OCI-LY7 (cell line): ENCODE measurements around the gene CDH2. TPM values are rescaled to one million over a fixed set of nuclear protein-coding genes. Genes with fewer than 3 reads are reported as not detected.

ENCODE experiments used
- BruUV-seq: library from RNA; stranded (reverse); fragments of 400-500 nt; replicated peaks from 2 replicates; lab custom pipeline; 2021; lab: Mats Ljungman, UMichigan
- CTCF ChIA-PET: fragments of 300-600 bp; sonication (Branson Sonifier 250); formaldehyde crosslinking; loops from one replicate; lab custom pipeline; 2022; ENCODE audit warnings: antibody characterized with exemption; ENCODE audit not compliant: unreplicated experiment; lab: Charles Lee
- POLR2A ChIA-PET: fragments of 300-600 bp; sonication (Branson Sonifier 250); formaldehyde crosslinking; loops from one replicate; lab custom pipeline; 2022; ENCODE audit warnings: antibody characterized with exemption; lab: Charles Lee
- DNase-seq: peaks from one replicate; pipeline ENCODE4 v3.0.0-alpha.2; 2015; ENCODE audit warnings: low spot score
- H2AFZ ChIP-seq: fragments of 200-600 bp; sonication (generic), shearing (Covaris generic); 2 replicates; pipeline ENCODE4 v1.6.1; 2014; ENCODE audit warnings: mild to moderate bottlenecking, antibody characterized with exemption, low read length, moderate library complexity
- H3K27ac ChIP-seq: fragments of 200-600 bp; sonication (generic); 2 replicates; pipeline ENCODE4 v1.5.1; 2014; ENCODE audit warnings: mixed run types, low read depth, mild to moderate bottlenecking, moderate library complexity, low read length, inconsistent platforms; ENCODE audit not compliant: poor library complexity, severe bottlenecking
- H3K36me3 ChIP-seq: fragments of 200-600 bp; sonication (generic); 2 replicates; pipeline ENCODE4 v1.6.1; 2014; ENCODE audit warnings: mild to moderate bottlenecking, antibody characterized with exemption, low read length, moderate library complexity, mixed read lengths; ENCODE audit not compliant: insufficient read depth
- H3K4me1 ChIP-seq: fragments of 200-600 bp; sonication (generic); 2 replicates; pipeline ENCODE4 v1.5.1; 2014; ENCODE audit warnings: mild to moderate bottlenecking, low read length; ENCODE audit not compliant: insufficient read depth, poor library complexity, severe bottlenecking
- H3K4me2 ChIP-seq: fragments of 200-600 bp; sonication (generic); 2 replicates; pipeline ENCODE4 v1.6.1; 2014; ENCODE audit warnings: mild to moderate bottlenecking, low read length
- H3K4me3 ChIP-seq: fragments of 200-600 bp; sonication (generic); 2 replicates; pipeline ENCODE4 v1.5.1; 2014; ENCODE audit warnings: mild to moderate bottlenecking, low read depth, low read length; ENCODE audit not compliant: poor library complexity, severe bottlenecking
- H3K79me2 ChIP-seq: fragments of 200-600 bp; sonication (generic); 2 replicates; pipeline ENCODE4 v1.6.1; 2016; ENCODE audit warnings: low read depth, mild to moderate bottlenecking, low read length, moderate library complexity, mixed read lengths; ENCODE audit not compliant: insufficient read depth
- H3K9me2 ChIP-seq: fragments of 200-600 bp; sonication (generic); 2 replicates; pipeline ENCODE4 v1.6.1; 2016; ENCODE audit warnings: mild to moderate bottlenecking, low read length, mixed read lengths; ENCODE audit not compliant: insufficient read depth
- H3K9me3 ChIP-seq: fragments of 200-600 bp; sonication (generic); 2 replicates; pipeline ENCODE4 v1.6.1; 2014; ENCODE audit warnings: mild to moderate bottlenecking, mixed run types, low read length, mixed read lengths
- H4K20me1 ChIP-seq: fragments of 200-600 bp; sonication (generic); 2 replicates; pipeline ENCODE4 v1.6.1; 2014; ENCODE audit warnings: mild to moderate bottlenecking, antibody characterized with exemption, low read length, moderate library complexity, mixed read lengths; ENCODE audit not compliant: insufficient read depth
- CTCF ChIP-seq: fragments of 200-600 bp; sonication (generic); conservative IDR thresholded peaks from 2 replicates; pipeline ENCODE4 v1.5.1; 2014; ENCODE audit warnings: mild to moderate bottlenecking, antibody characterized with exemption, low read length, moderate library complexity, mixed read lengths
- EZH2phosphoT487 ChIP-seq: fragments of 200-600 bp; sonication (generic); IDR thresholded peaks from 2 replicates; pipeline ENCODE4 v1.6.1; 2018; ENCODE audit warnings: low read depth, borderline replicate concordance, mild to moderate bottlenecking, mixed run types, antibody characterized with exemption, low read length, moderate library complexity, mixed read lengths
- intact Hi-C: fragments of 100-400 bp; cut with micrococcal nuclease; formaldehyde crosslinking; loops from one replicate; pipeline ENCODE4 v1.10.0; 2022; ENCODE audit not compliant: unreplicated experiment
- total RNA-seq, 2 experiments: library from RNA; depleted of rRNA in 1 of 2; stranded (reverse); fragments of >200 nt in 1 of 2; shearing (Covaris generic) in 1 of 2; gene quantifications; 2 replicates each; pipeline ENCODE4 v1.2.3, GENCODE V29; 2014 to 2022

CDH2 gene
- total RNA-seq, 2 experiments from 2014 or later: not detected

GRCh38 chr18:27983780-27984179 is 193.2 kb downstream of the CDH2 start:
- Histone ChIP-seq H2AFZ (no peak overlapping the region), H3K4me1 (no peaks in the 10 kb centered on the region), H3K4me2 (no peak overlapping the region), H3K79me2 (no peaks in the 10 kb centered on the region), H4K20me1 (no peaks in the 10 kb centered on the region), H3K27ac (no peak overlapping the region), H3K9me3 (no peaks in the 10 kb centered on the region), H3K4me3 (no peak overlapping the region), H3K9me2 (no peaks in the 10 kb centered on the region), H3K36me3 (no peaks in the 10 kb centered on the region)
- ChIA-PET CTCF (no interaction called here), POLR2A (no interaction called here)
- no TSS peak for BruUV-seq
- intact Hi-C loops: no loop called here
- no peak for TF ChIP-seq EZH2phosphoT487
- no peak for TF ChIP-seq CTCF
- DNase-seq: no peak

DNA sequence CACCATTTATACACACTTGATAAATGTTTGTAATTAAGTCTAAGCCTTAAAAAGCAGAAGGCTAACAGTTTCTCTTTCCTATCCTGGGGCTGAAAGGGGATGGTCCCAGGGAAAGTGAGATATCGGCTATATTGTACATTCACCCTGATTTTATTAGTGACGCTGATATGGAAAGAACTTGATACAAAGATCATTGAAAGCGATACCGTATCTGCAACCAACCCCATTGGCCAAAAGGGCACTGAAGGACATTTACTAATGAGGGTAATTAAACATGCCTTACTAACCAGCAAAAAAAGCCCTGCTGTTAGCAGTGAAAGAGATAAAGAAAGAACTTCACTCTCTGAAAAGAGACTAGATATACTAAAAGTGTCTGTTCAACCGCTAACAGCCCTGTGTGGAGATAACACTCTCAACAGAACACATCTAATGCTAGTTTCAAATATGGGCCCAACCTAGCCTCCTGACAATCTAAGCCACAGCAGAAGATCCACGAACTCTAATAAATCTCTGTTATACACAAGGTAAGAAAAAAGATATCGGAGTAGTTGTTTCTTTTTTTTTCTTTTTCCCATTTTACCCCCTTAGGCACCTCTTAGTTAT is 200.0 kb downstream of the CDH2 start:
- POLR2A ChIA-PET: no interaction called here

More for the DNA sequence above, 200.0 kb downstream of the CDH2 start:
- TF ChIP-seq CTCF (no peak), EZH2phosphoT487 (no peak)
- intact Hi-C loops: no loop called here
- Histone ChIP-seq H4K20me1 (no peaks in the 10 kb centered on the region), H3K4me3 (no peak overlapping the region), H3K4me2 (no peak overlapping the region), H3K36me3 (no peaks in the 10 kb centered on the region), H3K4me1 (no peaks in the 10 kb centered on the region), H3K9me2 (no peaks in the 10 kb centered on the region), H3K79me2 (no peaks in the 10 kb centered on the region), H3K27ac (no peak overlapping the region), H3K9me3 (no peaks in the 10 kb centered on the region), H2AFZ (no peak overlapping the region)
- DNase-seq: no peak
- CTCF ChIA-PET: no interaction called here
- BruUV-seq: no TSS peak
